Measurements from ENCODE around the gene SOSTDC1.

DNA sequence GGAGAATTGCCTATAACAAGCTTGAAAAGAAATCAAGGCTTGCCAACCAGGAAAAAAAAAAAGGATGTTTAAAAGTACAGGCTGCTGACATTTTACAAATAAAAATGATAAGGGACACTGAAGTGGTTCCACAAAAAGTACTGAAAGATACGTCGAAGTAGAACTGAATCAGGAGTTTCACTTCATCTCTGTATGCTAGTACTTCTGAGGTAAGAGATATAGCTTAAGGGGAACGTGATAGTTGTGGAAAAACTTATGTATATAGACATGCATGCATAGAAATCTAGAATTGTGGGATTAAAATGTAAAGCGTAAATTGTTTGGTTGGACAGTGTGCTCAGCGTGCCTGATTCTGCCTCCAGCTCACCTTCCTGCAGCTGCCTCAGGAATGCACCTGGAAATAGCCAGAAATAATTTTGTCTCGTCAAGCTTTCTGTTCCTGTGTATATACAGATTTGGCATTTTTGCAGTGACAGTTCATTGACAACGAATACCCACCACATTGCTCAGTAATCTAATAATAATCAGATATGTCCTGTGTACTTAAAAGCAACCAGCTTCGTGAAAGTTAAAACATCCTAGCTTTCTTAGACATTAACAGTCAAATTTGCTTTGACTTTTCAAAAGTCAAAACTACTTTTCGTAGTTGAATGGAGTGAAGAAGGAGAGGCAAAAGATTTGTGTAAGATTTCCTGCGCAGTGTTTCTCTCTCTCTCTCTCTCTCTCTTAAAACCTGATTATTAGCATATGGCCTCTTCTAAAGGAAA, 1.4 kb downstream of the SOSTDC1 start:
- TF ChIP-seq POLR2A (IDR thresholded peaks at IDR 0.05): no peak
- TF ChIP-seq, protein P1, sequence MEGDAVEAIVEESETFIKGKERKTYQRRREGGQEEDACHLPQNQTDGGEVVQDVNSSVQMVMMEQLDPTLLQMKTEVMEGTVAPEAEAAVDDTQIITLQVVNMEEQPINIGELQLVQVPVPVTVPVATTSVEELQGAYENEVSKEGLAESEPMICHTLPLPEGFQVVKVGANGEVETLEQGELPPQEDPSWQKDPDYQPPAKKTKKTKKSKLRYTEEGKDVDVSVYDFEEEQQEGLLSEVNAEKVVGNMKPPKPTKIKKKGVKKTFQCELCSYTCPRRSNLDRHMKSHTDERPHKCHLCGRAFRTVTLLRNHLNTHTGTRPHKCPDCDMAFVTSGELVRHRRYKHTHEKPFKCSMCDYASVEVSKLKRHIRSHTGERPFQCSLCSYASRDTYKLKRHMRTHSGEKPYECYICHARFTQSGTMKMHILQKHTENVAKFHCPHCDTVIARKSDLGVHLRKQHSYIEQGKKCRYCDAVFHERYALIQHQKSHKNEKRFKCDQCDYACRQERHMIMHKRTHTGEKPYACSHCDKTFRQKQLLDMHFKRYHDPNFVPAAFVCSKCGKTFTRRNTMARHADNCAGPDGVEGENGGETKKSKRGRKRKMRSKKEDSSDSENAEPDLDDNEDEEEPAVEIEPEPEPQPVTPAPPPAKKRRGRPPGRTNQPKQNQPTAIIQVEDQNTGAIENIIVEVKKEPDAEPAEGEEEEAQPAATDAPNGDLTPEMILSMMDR (IDR thresholded peaks at IDR 0.05): no peak

All from heart left ventricle (tissue), 13 donors.